Fibroblast of skin of scalp (primary cell): Measurements from ENCODE around the gene CASZ1.

Experiments used
- DNase-seq: peaks from one replicate; pipeline ENCODE4 v3.0.0-alpha.2; 2013

Gene CASZ1

GRCh38 chr1:10824821-10825540 lies 28.5 kb upstream of the CASZ1 start:
- peak; percentile 28 for DNase-seq

- no peak for DNase-seq
Measured at GRCh38 chr1:10823000-10823401, 26.6 kb upstream of the CASZ1 start.

- no peak for DNase-seq
Measured at GRCh38 chr1:10821388-10821787, 24.9 kb upstream of the CASZ1 start.

GRCh38 chr1:10820422-10820821 lies 24.0 kb upstream of the CASZ1 start:
- DNase-seq: no peak

- DNase-seq: no peak
Measured at GRCh38 chr1:10819198-10819901, 22.9 kb upstream of the CASZ1 start.

GRCh38 chr1:10818262-10819197 lies 22.1 kb upstream of the CASZ1 start:
- no peak for DNase-seq

GRCh38 chr1:10816743-10817369 lies 20.4 kb upstream of the CASZ1 start:
- DNase-seq: no peak

- no peak for DNase-seq
Measured at GRCh38 chr1:10816233-10816632, 19.8 kb upstream of the CASZ1 start.

GRCh38 chr1:10815858-10816195 lies 19.4 kb upstream of the CASZ1 start:
- DNase-seq: no peak

GRCh38 chr1:10814976-10815857 lies 18.8 kb upstream of the CASZ1 start:
- DNase-seq: no peak

GRCh38 chr1:10814312-10814711 lies 17.9 kb upstream of the CASZ1 start:
- DNase-seq: no peak

- no peak for DNase-seq
Measured at GRCh38 chr1:10813799-10814198, 17.4 kb upstream of the CASZ1 start.

- no peak for DNase-seq
Measured at GRCh38 chr1:10812387-10812915, 16.0 kb upstream of the CASZ1 start.

- no peak for DNase-seq
Measured at GRCh38 chr1:10808441-10808840, 12.0 kb upstream of the CASZ1 start.

GRCh38 chr1:10806966-10807365 lies 10.5 kb upstream of the CASZ1 start:
- no peak for DNase-seq

GRCh38 chr1:10803971-10804820 lies 7.8 kb upstream of the CASZ1 start:
- DNase-seq: no peak

- DNase-seq: no peak
Measured at GRCh38 chr1:10802944-10803715, 6.7 kb upstream of the CASZ1 start.

- no peak for DNase-seq
Measured at GRCh38 chr1:10800778-10801177, 4.3 kb upstream of the CASZ1 start.

GRCh38 chr1:10799726-10800125 lies 3.3 kb upstream of the CASZ1 start:
- no peak for DNase-seq
